ENCODE measurements around the gene NXN. TPM values are rescaled to one million over a fixed set of nuclear protein-coding genes. Genes with fewer than 3 reads are reported as not detected.
"Not testable (repeated sequence)": the region's sequence is repeated elsewhere in the genome, so short reads cannot be mapped to it uniquely, and the experiment has no call there.

Gene NXN
- total RNA-seq, 1 experiment from 2014 or later: 6.0 TPM

DNA sequence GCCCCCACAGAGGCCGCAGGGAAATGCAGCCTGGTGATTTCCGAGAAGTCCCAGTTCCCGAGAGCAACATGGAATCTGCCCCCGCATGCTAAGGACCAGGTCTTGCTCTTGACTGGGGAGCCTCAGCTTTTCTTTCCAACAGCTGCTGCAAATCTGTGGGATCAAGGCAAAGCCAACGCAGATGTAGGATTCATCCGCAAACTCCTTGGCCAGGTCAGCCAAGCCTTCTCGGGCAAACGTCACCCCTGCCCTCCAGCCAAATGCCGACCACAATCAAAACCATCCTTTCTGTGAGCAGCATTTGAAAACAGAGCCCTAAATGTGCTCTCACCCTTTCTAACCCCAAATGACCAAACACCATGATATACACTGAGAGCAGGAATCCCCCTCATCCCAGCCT, 143.4 kb downstream of the NXN start:
- POLR2A ChIA-PET (ENCODE audit: low non-redundant PET): no interaction called here
- no peak overlapping the region for H3K4me3 ChIP-seq (ENCODE audit: low read depth, low read length, poor library complexity, severe bottlenecking)
- CTCF ChIA-PET: no interaction called here
- TF ChIP-seq, protein P1, sequence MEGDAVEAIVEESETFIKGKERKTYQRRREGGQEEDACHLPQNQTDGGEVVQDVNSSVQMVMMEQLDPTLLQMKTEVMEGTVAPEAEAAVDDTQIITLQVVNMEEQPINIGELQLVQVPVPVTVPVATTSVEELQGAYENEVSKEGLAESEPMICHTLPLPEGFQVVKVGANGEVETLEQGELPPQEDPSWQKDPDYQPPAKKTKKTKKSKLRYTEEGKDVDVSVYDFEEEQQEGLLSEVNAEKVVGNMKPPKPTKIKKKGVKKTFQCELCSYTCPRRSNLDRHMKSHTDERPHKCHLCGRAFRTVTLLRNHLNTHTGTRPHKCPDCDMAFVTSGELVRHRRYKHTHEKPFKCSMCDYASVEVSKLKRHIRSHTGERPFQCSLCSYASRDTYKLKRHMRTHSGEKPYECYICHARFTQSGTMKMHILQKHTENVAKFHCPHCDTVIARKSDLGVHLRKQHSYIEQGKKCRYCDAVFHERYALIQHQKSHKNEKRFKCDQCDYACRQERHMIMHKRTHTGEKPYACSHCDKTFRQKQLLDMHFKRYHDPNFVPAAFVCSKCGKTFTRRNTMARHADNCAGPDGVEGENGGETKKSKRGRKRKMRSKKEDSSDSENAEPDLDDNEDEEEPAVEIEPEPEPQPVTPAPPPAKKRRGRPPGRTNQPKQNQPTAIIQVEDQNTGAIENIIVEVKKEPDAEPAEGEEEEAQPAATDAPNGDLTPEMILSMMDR (conservative IDR thresholded peaks at IDR 0.05; ENCODE audit: low read depth, low read length): no peak
- TF ChIP-seq EZH2 (IDR thresholded peaks at IDR 0.05; ENCODE audit: borderline replicate concordance, low read depth, low read length, poor library complexity, severe bottlenecking): no peak
- H3K27ac ChIP-seq (ENCODE audit: low read depth, low read length, poor library complexity, severe bottlenecking): no peak overlapping the region
- DNase-seq (ENCODE audit: low spot score): no peak
- no peaks in the 10 kb centered on the region for H3K9me3 ChIP-seq (ENCODE audit: low read depth, low read length, poor library complexity, severe bottlenecking)
- no peaks in the 10 kb centered on the region for H3K36me3 ChIP-seq (ENCODE audit: insufficient read depth, low read length, poor library complexity, severe bottlenecking)
- no TSS peak for BruUV-seq (replicated peaks)
- no peaks in the 10 kb centered on the region for H3K27me3 ChIP-seq (replicated peaks; ENCODE audit: insufficient read depth, low read depth, low read length, poor library complexity)
- intact Hi-C loops (cut with micrococcal nuclease; ENCODE audit: unreplicated experiment): no loop called here
- no peaks in the 10 kb centered on the region for H3K4me1 ChIP-seq (ENCODE audit: insufficient read depth, low read length, poor library complexity, severe bottlenecking)

DNA sequence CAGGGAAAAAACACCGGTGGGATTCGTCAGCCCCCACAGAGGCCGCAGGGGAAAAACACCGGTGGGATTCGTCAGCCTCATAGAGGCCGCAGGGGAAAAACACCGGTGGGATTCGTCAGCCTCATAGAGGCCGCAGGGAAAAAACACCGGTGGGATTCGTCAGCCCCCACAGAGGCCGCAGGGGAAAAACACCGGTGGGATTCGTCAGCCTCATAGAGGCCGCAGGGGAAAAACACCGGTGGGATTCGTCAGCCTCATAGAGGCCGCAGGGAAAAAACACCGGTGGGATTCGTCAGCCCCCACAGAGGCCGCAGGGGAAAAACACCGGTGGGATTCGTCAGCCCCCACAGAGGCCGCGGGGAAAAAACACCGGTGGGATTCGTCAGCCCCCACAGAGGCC, 143.9 kb downstream of the NXN start:
- H3K27me3 ChIP-seq (replicated peaks; ENCODE audit: insufficient read depth, low read depth, low read length, poor library complexity); DNase-seq (ENCODE audit: low spot score); H3K4me3 ChIP-seq (ENCODE audit: low read depth, low read length, poor library complexity, severe bottlenecking); H3K4me1 ChIP-seq (ENCODE audit: insufficient read depth, low read length, poor library complexity, severe bottlenecking); CTCF ChIA-PET; H3K36me3 ChIP-seq (ENCODE audit: insufficient read depth, low read length, poor library complexity, severe bottlenecking); BruUV-seq (replicated peaks); intact Hi-C loops (cut with micrococcal nuclease; ENCODE audit: unreplicated experiment); H3K9me3 ChIP-seq (ENCODE audit: low read depth, low read length, poor library complexity, severe bottlenecking); POLR2A ChIA-PET (ENCODE audit: low non-redundant PET); H3K27ac ChIP-seq (ENCODE audit: low read depth, low read length, poor library complexity, severe bottlenecking): not testable (repeated sequence)

DNA sequence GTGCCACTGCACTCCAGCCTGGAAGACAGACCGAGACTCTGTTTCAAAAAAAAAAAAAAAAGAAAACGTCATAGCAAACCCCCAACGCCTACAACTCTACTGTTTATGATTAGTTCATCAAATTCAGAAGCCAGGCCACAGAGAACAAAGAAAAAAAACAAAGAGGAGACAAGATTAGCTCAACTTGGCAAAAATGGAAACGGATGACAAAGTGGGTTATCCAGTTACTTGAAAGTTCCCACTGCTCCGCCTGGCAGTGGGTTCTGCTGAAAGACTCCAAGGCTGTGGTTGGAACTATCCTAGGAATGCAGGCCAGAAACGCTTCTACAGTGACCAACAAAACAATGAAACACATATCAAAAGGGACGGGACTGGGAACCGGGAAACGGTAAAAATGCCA, 144.3 kb downstream of the NXN start:
- intact Hi-C loops (cut with micrococcal nuclease; ENCODE audit: unreplicated experiment): no loop called here
- CTCF ChIA-PET: no interaction called here
- H3K36me3 ChIP-seq (ENCODE audit: insufficient read depth, low read length, poor library complexity, severe bottlenecking): no peaks in the 10 kb centered on the region
- BruUV-seq (replicated peaks): no TSS peak
- TF ChIP-seq, protein P1 (conservative IDR thresholded peaks at IDR 0.05; ENCODE audit: low read depth, low read length): no peak
- no peak for TF ChIP-seq EZH2 (IDR thresholded peaks at IDR 0.05; ENCODE audit: borderline replicate concordance, low read depth, low read length, poor library complexity, severe bottlenecking)
- no peaks in the 10 kb centered on the region for H3K27me3 ChIP-seq (replicated peaks; ENCODE audit: insufficient read depth, low read depth, low read length, poor library complexity)
- POLR2A ChIA-PET (ENCODE audit: low non-redundant PET): no interaction called here
- H3K9me3 ChIP-seq (ENCODE audit: low read depth, low read length, poor library complexity, severe bottlenecking): no peaks in the 10 kb centered on the region
- no peak overlapping the region for H3K4me3 ChIP-seq (ENCODE audit: low read depth, low read length, poor library complexity, severe bottlenecking)
- H3K27ac ChIP-seq (ENCODE audit: low read depth, low read length, poor library complexity, severe bottlenecking): no peak overlapping the region
- DNase-seq (ENCODE audit: low spot score): no peak
- no peaks in the 10 kb centered on the region for H3K4me1 ChIP-seq (ENCODE audit: insufficient read depth, low read length, poor library complexity, severe bottlenecking)

- no peaks in the 10 kb centered on the region for H3K9me3 ChIP-seq (ENCODE audit: low read depth, low read length, poor library complexity, severe bottlenecking)
- no TSS peak for BruUV-seq (replicated peaks)
- POLR2A ChIA-PET (ENCODE audit: low non-redundant PET): no interaction called here
- no peak overlapping the region for H3K4me3 ChIP-seq (ENCODE audit: low read depth, low read length, poor library complexity, severe bottlenecking)
- CTCF ChIA-PET: no interaction called here
- DNase-seq (ENCODE audit: low spot score): no peak
- intact Hi-C loops (cut with micrococcal nuclease; ENCODE audit: unreplicated experiment): no loop called here
- no peak overlapping the region for H3K27ac ChIP-seq (ENCODE audit: low read depth, low read length, poor library complexity, severe bottlenecking)
- no peaks in the 10 kb centered on the region for H3K36me3 ChIP-seq (ENCODE audit: insufficient read depth, low read length, poor library complexity, severe bottlenecking)
- TF ChIP-seq, protein P1 (conservative IDR thresholded peaks at IDR 0.05; ENCODE audit: low read depth, low read length): no peak
- no peak for TF ChIP-seq EZH2 (IDR thresholded peaks at IDR 0.05; ENCODE audit: borderline replicate concordance, low read depth, low read length, poor library complexity, severe bottlenecking)
- H3K27me3 ChIP-seq (replicated peaks; ENCODE audit: insufficient read depth, low read depth, low read length, poor library complexity): no peaks in the 10 kb centered on the region
- H3K4me1 ChIP-seq (ENCODE audit: insufficient read depth, low read length, poor library complexity, severe bottlenecking): no peaks in the 10 kb centered on the region
Observed at GRCh38 chr17:834136-834535, 145.4 kb downstream of the NXN start.

Data from A673 (cell line).